OCI-LY7 (cell line): Measurements from ENCODE around the gene AKAP8L. TPM values are rescaled to one million over a fixed set of nuclear protein-coding genes. Genes with fewer than 3 reads are reported as not detected.

ENCODE experiments used
- BruUV-seq: library from RNA; stranded (reverse); fragments of 400-500 nt; replicated peaks from 2 replicates; lab custom pipeline; 2021; lab: Mats Ljungman, UMichigan
- CTCF ChIA-PET: fragments of 300-600 bp; sonication (Branson Sonifier 250); formaldehyde crosslinking; loops from one replicate; lab custom pipeline; 2022; ENCODE audit warnings: antibody characterized with exemption; ENCODE audit not compliant: unreplicated experiment; lab: Charles Lee
- POLR2A ChIA-PET: fragments of 300-600 bp; sonication (Branson Sonifier 250); formaldehyde crosslinking; loops from one replicate; lab custom pipeline; 2022; ENCODE audit warnings: antibody characterized with exemption; lab: Charles Lee
- DNase-seq: peaks from one replicate; pipeline ENCODE4 v3.0.0-alpha.2; 2015; ENCODE audit warnings: low spot score
- H2AFZ ChIP-seq: fragments of 200-600 bp; sonication (generic), shearing (Covaris generic); 2 replicates; pipeline ENCODE4 v1.6.1; 2014; ENCODE audit warnings: mild to moderate bottlenecking, antibody characterized with exemption, low read length, moderate library complexity
- H3K27ac ChIP-seq: fragments of 200-600 bp; sonication (generic); 2 replicates; pipeline ENCODE4 v1.5.1; 2014; ENCODE audit warnings: mixed run types, low read depth, mild to moderate bottlenecking, moderate library complexity, low read length, inconsistent platforms; ENCODE audit not compliant: poor library complexity, severe bottlenecking
- H3K36me3 ChIP-seq: fragments of 200-600 bp; sonication (generic); 2 replicates; pipeline ENCODE4 v1.6.1; 2014; ENCODE audit warnings: mild to moderate bottlenecking, antibody characterized with exemption, low read length, moderate library complexity, mixed read lengths; ENCODE audit not compliant: insufficient read depth
- H3K4me1 ChIP-seq: fragments of 200-600 bp; sonication (generic); 2 replicates; pipeline ENCODE4 v1.5.1; 2014; ENCODE audit warnings: mild to moderate bottlenecking, low read length; ENCODE audit not compliant: insufficient read depth, poor library complexity, severe bottlenecking
- H3K4me2 ChIP-seq: fragments of 200-600 bp; sonication (generic); 2 replicates; pipeline ENCODE4 v1.6.1; 2014; ENCODE audit warnings: mild to moderate bottlenecking, low read length
- H3K4me3 ChIP-seq: fragments of 200-600 bp; sonication (generic); 2 replicates; pipeline ENCODE4 v1.5.1; 2014; ENCODE audit warnings: mild to moderate bottlenecking, low read depth, low read length; ENCODE audit not compliant: poor library complexity, severe bottlenecking
- H3K79me2 ChIP-seq: fragments of 200-600 bp; sonication (generic); 2 replicates; pipeline ENCODE4 v1.6.1; 2016; ENCODE audit warnings: low read depth, mild to moderate bottlenecking, low read length, moderate library complexity, mixed read lengths; ENCODE audit not compliant: insufficient read depth
- H3K9me2 ChIP-seq: fragments of 200-600 bp; sonication (generic); 2 replicates; pipeline ENCODE4 v1.6.1; 2016; ENCODE audit warnings: mild to moderate bottlenecking, low read length, mixed read lengths; ENCODE audit not compliant: insufficient read depth
- H3K9me3 ChIP-seq: fragments of 200-600 bp; sonication (generic); 2 replicates; pipeline ENCODE4 v1.6.1; 2014; ENCODE audit warnings: mild to moderate bottlenecking, mixed run types, low read length, mixed read lengths
- H4K20me1 ChIP-seq: fragments of 200-600 bp; sonication (generic); 2 replicates; pipeline ENCODE4 v1.6.1; 2014; ENCODE audit warnings: mild to moderate bottlenecking, antibody characterized with exemption, low read length, moderate library complexity, mixed read lengths; ENCODE audit not compliant: insufficient read depth
- CTCF ChIP-seq: fragments of 200-600 bp; sonication (generic); conservative IDR thresholded peaks from 2 replicates; pipeline ENCODE4 v1.5.1; 2014; ENCODE audit warnings: mild to moderate bottlenecking, antibody characterized with exemption, low read length, moderate library complexity, mixed read lengths
- EZH2phosphoT487 ChIP-seq: fragments of 200-600 bp; sonication (generic); IDR thresholded peaks from 2 replicates; pipeline ENCODE4 v1.6.1; 2018; ENCODE audit warnings: low read depth, borderline replicate concordance, mild to moderate bottlenecking, mixed run types, antibody characterized with exemption, low read length, moderate library complexity, mixed read lengths
- intact Hi-C: fragments of 100-400 bp; cut with micrococcal nuclease; formaldehyde crosslinking; loops from one replicate; pipeline ENCODE4 v1.10.0; 2022; ENCODE audit not compliant: unreplicated experiment
- total RNA-seq, 2 experiments: library from RNA; depleted of rRNA in 1 of 2; stranded (reverse); fragments of >200 nt in 1 of 2; shearing (Covaris generic) in 1 of 2; gene quantifications; 2 replicates each; pipeline ENCODE4 v1.2.3, GENCODE V29; 2014 to 2022

The AKAP8L gene
- total RNA-seq, 2 experiments from 2014 or later = 119 to 124 TPM

GRCh38 chr19:15449620-15450527 lies 31.1 kb upstream of the AKAP8L start, which contains the start of gene WIZ:
WIZ (minus strand) TSS chr19:15449956; CDS start chr19:15448307, 1,649 bp downstream.
- POLR2A ChIA-PET = no interaction called here
- intact Hi-C loops = no loop called here
- no TSS peak for BruUV-seq

GRCh38 chr19:15448778-15449619 lies 30.2 kb upstream of the AKAP8L start:
- no peak overlapping the region for H3K27ac ChIP-seq
- H4K20me1 ChIP-seq = no peaks in the 10 kb centered on the region
- intact Hi-C loops = no loop called here
- no TSS peak for BruUV-seq
- peaks cover 19% of the 10 kb centered on the region for H3K36me3 ChIP-seq
- no peak for TF ChIP-seq EZH2phosphoT487
- no peak for TF ChIP-seq CTCF
- H3K79me2 ChIP-seq = no peaks in the 10 kb centered on the region
- DNase-seq = peak; percentile 27
- ChIA-PET CTCF (no interaction called here), POLR2A (no interaction called here)
- no peaks in the 10 kb centered on the region for H3K9me3 ChIP-seq
- H3K9me2 ChIP-seq = no peaks in the 10 kb centered on the region
- H3K4me1 ChIP-seq = peaks cover 9% of the 10 kb centered on the region
- peak overlapping the region; percentile 68 for H3K4me3 ChIP-seq
- H3K4me2 ChIP-seq = peak overlapping the region; percentile 92
- H2AFZ ChIP-seq = no peak overlapping the region

More at GRCh38 chr19:15449620-15450527, 31.1 kb upstream of the AKAP8L start, which contains the start of gene WIZ:
- Histone ChIP-seq H3K9me2 (no peaks in the 10 kb centered on the region), H4K20me1 (no peaks in the 10 kb centered on the region), H3K79me2 (no peaks in the 10 kb centered on the region), H3K4me3 (peak within 1 kb of the TSS; percentile 68), H3K27ac (no peak within 1 kb of the TSS), H3K4me2 (peak within 1 kb of the TSS; percentile 92), H2AFZ (no peak within 1 kb of the TSS), H3K4me1 (peaks cover 9% of the 10 kb centered on the region), H3K36me3 (peaks cover 28% of the 10 kb centered on the region), H3K9me3 (no peaks in the 10 kb centered on the region)
- CTCF ChIA-PET = no interaction called here
- peak; percentile 74 for DNase-seq
- no peak for TF ChIP-seq EZH2phosphoT487
- TF ChIP-seq CTCF = no peak
